AG04450 (cell line): ENCODE results near the gene ARID5A. TPM values are rescaled to one million over a fixed set of nuclear protein-coding genes. Genes with fewer than 3 reads are reported as not detected.

Experiments
- CTCF ChIA-PET: fragments of 300-600, 350-600 bp; formaldehyde crosslinking; extraction: SDS; loops from one replicate; lab custom pipeline; 2022; ENCODE audit warnings: antibody characterized with exemption, inconsistent platforms; lab: Charles Lee
- POLR2A ChIA-PET: fragments of 350-600 bp; formaldehyde crosslinking; extraction: SDS; loops from one replicate; lab custom pipeline; 2021; ENCODE audit warnings: antibody characterized with exemption, inconsistent platforms; lab: Yijun Ruan, JAX
- DNase-seq: peaks from one replicate; pipeline ENCODE4 v3.0.0-alpha.2; 2011; ENCODE audit warnings: low read depth, low spot score
- H3K27ac ChIP-seq: one replicate; pipeline ENCODE4 v1.5.1; 2012; ENCODE audit warnings: low read depth, low read length, control low read depth
- H3K27me3 ChIP-seq: one replicate; pipeline ENCODE4 v1.6.0; 2012; ENCODE audit warnings: low read length; ENCODE audit not compliant: control insufficient read depth, insufficient read depth
- H3K4me3 ChIP-seq: 2 replicates; pipeline ENCODE4 v1.5.1; 2011; ENCODE audit warnings: mild to moderate bottlenecking, low read depth, low read length, control low read depth
- H3K9me3 ChIP-seq: 2 replicates; pipeline ENCODE4 v1.5.1; 2012; ENCODE audit warnings: low read length; ENCODE audit not compliant: control insufficient read depth, insufficient read depth
- polyA plus RNA-seq: library from polyadenylated mRNA; depleted of rRNA; stranded (reverse); fragments of >200 nt; gene quantifications from 2 replicates; pipeline ENCODE4 v1.2.3, GENCODE V29; 2011
- TF ChIP-seq, protein P1 (sequence below): IDR thresholded peaks from 2 replicates; pipeline ENCODE4 v1.5.1; 2011; ENCODE audit warnings: low read depth, low read length, control low read depth, inconsistent platforms

Gene ARID5A
- polyA plus RNA-seq, 1 experiment, result 3.1 TPM

- TF ChIP-seq, protein P1, sequence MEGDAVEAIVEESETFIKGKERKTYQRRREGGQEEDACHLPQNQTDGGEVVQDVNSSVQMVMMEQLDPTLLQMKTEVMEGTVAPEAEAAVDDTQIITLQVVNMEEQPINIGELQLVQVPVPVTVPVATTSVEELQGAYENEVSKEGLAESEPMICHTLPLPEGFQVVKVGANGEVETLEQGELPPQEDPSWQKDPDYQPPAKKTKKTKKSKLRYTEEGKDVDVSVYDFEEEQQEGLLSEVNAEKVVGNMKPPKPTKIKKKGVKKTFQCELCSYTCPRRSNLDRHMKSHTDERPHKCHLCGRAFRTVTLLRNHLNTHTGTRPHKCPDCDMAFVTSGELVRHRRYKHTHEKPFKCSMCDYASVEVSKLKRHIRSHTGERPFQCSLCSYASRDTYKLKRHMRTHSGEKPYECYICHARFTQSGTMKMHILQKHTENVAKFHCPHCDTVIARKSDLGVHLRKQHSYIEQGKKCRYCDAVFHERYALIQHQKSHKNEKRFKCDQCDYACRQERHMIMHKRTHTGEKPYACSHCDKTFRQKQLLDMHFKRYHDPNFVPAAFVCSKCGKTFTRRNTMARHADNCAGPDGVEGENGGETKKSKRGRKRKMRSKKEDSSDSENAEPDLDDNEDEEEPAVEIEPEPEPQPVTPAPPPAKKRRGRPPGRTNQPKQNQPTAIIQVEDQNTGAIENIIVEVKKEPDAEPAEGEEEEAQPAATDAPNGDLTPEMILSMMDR, result no peak
- CTCF ChIA-PET, result interaction anchor here (0.7 to 6.4 kb wide), 9 partner anchors 17 to 518 kb away, joined by 3 to 140 read pairs (median 5); partner anchors contain the start of gene ASTL
- POLR2A ChIA-PET, result no interaction called here
- H3K27ac ChIP-seq, result no peak overlapping the region
- H3K4me3 ChIP-seq, result no peak overlapping the region
- H3K9me3 ChIP-seq, result peaks cover 10% of the 10 kb centered on the region; the same call in 1 of the 2 replicates
- DNase-seq, result no peak
- peaks cover 23% of the 10 kb centered on the region for H3K27me3 ChIP-seq
These were observed 25.5 kb upstream of the ARID5A start for GRCh38 chr2:96510931-96511595.

DNA sequence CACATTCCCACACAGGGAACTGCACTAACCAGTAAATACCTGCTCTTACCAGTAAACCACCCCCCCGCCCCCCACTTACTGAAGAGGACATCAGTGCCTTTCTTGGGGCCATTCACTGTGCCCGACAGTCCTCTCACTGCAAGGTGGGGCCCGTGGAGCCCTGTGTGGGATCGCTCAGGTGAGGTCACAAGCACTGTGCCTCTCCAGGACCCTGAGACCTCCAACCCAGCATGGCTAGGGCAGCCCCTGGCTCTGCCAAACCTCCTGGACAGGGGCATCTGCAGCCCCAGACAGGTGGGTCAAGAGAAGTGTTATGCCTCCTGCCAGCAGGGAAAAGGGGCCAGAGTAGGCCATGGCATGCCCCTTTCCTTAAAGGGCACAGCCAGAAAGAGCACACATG lies 24.7 kb upstream of the ARID5A start:
- TF ChIP-seq, protein P1, result no peak
- peaks cover 12% of the 10 kb centered on the region; the same call in 1 of the 2 replicates for H3K9me3 ChIP-seq
- no peak overlapping the region for H3K27ac ChIP-seq
- H3K4me3 ChIP-seq, result no peak overlapping the region
- peaks cover 23% of the 10 kb centered on the region for H3K27me3 ChIP-seq
- no peak for DNase-seq
- CTCF ChIA-PET, result interaction anchor here (0.5 to 6.4 kb wide), 7 partner anchors 16 to 519 kb away, joined by 3 to 140 read pairs (median 4); no protein-coding TSS in a partner anchor
- POLR2A ChIA-PET, result no interaction called here

DNA sequence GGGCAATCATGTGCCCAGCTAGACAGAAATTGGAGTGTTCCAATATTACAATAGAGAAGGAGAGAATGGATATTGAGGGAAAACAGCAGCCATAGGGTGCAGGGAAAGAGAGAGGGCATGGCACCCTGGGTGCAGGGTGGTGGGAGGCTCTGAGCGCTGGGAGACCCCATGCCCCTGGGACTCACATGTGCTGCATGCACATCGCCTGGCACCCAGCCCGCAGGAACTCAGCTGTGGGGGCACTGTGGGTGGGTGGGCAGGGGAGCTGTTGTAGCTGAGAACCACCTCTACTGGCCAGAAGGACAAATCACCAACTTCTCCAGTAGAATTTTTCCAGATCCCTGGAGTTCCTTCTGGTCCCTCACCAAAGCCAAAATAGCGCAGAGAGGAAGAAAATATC lies 24.2 kb upstream of the ARID5A start:
- TF ChIP-seq, protein P1, result no peak
- no peak for DNase-seq
- ChIA-PET CTCF (interaction anchor here (1.0 to 6.4 kb wide), 3 partner anchors 16 to 520 kb away, joined by 3 to 140 read pairs (median 5); no protein-coding TSS in a partner anchor), POLR2A (interaction anchor here (0.6 kb wide), 1 partner anchor 177 kb away, joined by 6 read pairs; the partner anchor contains the start of gene NCAPH)
- Histone ChIP-seq H3K27ac (no peak overlapping the region), H3K27me3 (peaks cover 23% of the 10 kb centered on the region), H3K4me3 (no peak overlapping the region), H3K9me3 (peaks cover 12% of the 10 kb centered on the region; the same call in 1 of the 2 replicates)

DNA sequence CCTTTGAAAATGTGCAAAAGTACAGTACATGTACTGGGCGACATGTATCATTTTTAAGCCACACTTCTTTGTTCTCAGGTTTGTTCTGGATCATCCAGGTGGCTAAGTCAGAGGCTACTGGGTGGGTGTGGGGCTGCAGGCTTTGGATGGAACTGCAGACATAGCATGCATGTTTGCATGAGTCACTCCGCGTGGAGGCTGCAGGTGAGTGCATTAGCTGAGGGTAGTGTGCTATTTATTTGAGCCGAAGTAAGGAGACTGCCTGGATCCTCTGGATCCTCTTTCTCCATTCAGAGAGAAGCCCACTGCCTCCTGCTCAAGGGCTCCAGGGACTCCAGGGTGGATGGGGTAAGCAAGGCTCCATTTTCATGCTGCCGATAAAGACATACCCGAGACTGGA lies 22.0 kb upstream of the ARID5A start:
- CTCF ChIA-PET, result interaction anchor here (1.1 kb wide), 1 partner anchor 40 kb away, joined by 3 read pairs; no protein-coding TSS in a partner anchor
- H3K4me3 ChIP-seq, result no peak overlapping the region

More for the DNA sequence above, 22.0 kb upstream of the ARID5A start:
- POLR2A ChIA-PET, result no interaction called here
- TF ChIP-seq, protein P1, result no peak
- DNase-seq, result no peak
- peaks cover 23% of the 10 kb centered on the region for H3K27me3 ChIP-seq
- H3K9me3 ChIP-seq, result peaks cover 2% of the 10 kb centered on the region; the same call in 1 of the 2 replicates
- H3K27ac ChIP-seq, result no peak overlapping the region
